ENCODE data around the gene RUFY2.

Gene RUFY2

DNA sequence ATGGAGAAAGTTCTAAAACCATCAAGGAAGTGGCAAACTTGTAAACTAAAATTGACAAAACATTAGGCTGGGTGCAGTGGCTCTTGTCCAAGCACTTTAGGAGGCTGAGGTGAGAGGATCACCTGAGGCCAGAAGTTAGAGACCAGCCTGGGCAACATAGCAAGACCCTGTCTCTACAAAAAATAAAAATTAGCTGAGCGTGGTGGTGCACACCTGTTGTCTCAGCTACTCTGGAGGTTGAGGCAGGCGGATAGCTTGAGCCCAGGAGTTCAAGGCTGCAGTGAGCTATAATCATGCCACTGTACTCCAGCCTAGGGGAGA is 104.6 kb downstream of the RUFY2 start:
- DNase-seq (ENCODE audit: extremely low spot score), result no peak
- TF ChIP-seq, protein P1, sequence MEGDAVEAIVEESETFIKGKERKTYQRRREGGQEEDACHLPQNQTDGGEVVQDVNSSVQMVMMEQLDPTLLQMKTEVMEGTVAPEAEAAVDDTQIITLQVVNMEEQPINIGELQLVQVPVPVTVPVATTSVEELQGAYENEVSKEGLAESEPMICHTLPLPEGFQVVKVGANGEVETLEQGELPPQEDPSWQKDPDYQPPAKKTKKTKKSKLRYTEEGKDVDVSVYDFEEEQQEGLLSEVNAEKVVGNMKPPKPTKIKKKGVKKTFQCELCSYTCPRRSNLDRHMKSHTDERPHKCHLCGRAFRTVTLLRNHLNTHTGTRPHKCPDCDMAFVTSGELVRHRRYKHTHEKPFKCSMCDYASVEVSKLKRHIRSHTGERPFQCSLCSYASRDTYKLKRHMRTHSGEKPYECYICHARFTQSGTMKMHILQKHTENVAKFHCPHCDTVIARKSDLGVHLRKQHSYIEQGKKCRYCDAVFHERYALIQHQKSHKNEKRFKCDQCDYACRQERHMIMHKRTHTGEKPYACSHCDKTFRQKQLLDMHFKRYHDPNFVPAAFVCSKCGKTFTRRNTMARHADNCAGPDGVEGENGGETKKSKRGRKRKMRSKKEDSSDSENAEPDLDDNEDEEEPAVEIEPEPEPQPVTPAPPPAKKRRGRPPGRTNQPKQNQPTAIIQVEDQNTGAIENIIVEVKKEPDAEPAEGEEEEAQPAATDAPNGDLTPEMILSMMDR (IDR thresholded peaks at IDR 0.05; ENCODE audit: control extremely low read depth, extremely low read depth, low read depth, missing control alignments), result no peak
- CTCF ChIA-PET, result interaction anchor here (0.8 to 5.2 kb wide), 27 partner anchors 8 to 605 kb away, joined by 3 to 97 read pairs (median 5); partner anchors contain the start of gene ATOH7
- POLR2A ChIA-PET, result no interaction called here

DNA sequence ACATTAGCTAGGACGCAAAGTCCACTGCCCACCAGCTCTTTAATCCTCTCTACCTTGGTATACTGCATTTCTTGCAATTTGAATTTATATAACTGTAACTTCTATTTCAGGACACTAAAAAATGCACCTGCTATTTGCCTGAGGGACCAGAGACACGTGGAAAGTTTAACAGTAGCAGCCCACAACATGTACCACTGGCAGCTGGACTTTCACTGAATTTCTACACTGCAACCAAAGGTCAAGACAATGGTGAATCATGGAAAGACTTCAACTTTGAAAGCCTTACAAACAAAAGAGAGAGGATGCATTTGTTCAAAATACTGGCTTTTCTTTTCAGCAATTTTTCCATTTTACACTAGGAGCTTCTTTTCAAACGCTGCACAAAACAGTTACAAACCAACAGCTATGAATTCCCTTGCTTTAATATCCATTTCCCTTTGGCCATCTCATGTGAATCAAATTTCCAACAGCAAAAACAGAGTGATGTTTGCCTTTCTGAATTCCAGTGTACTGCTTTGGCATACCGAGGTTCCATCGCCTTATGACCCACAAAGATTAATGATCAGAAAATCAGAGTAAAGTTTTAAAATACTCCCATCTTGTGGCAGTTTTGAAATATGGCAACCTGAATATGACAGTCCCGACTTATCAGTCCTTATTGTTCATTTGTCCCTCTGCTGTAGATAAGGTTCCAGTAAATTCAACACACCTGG is 105.1 kb downstream of the RUFY2 start:
- DNase-seq (ENCODE audit: extremely low spot score), result peak; percentile 45
- ChIA-PET POLR2A (no interaction called here), CTCF (interaction anchor here (0.8 to 5.2 kb wide), 38 partner anchors 9 to 605 kb away, joined by 3 to 97 read pairs (median 5); partner anchors contain the start of gene ATOH7)
- TF ChIP-seq, protein P1 (IDR thresholded peaks at IDR 0.05; ENCODE audit: control extremely low read depth, extremely low read depth, low read depth, missing control alignments), result peak; percentile 42

DNA sequence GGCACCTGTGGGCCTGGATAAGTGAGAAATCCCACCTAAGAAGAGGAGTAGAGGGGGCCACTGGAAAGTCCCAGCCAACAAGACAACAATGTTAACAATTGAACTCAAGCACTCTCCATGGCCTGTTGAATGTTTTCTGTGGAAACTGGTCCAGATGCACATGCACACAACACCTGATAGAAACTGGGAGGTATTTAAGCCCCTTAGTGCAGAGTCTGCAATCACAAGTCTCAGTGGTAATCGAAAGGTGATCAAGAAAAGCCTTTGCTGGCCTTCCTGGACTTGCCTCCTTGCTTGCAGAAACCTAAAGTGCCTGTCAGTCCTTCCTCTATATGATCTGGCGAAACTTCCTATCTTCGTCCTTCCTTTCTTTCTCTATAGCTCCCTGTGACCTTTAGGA is 105.8 kb downstream of the RUFY2 start:
- ChIA-PET CTCF (interaction anchor here (0.8 to 5.2 kb wide), 32 partner anchors 8 to 604 kb away, joined by 3 to 97 read pairs (median 6); partner anchors contain the start of gene ATOH7), POLR2A (no interaction called here)
- no peak for DNase-seq (ENCODE audit: extremely low spot score)

DNA sequence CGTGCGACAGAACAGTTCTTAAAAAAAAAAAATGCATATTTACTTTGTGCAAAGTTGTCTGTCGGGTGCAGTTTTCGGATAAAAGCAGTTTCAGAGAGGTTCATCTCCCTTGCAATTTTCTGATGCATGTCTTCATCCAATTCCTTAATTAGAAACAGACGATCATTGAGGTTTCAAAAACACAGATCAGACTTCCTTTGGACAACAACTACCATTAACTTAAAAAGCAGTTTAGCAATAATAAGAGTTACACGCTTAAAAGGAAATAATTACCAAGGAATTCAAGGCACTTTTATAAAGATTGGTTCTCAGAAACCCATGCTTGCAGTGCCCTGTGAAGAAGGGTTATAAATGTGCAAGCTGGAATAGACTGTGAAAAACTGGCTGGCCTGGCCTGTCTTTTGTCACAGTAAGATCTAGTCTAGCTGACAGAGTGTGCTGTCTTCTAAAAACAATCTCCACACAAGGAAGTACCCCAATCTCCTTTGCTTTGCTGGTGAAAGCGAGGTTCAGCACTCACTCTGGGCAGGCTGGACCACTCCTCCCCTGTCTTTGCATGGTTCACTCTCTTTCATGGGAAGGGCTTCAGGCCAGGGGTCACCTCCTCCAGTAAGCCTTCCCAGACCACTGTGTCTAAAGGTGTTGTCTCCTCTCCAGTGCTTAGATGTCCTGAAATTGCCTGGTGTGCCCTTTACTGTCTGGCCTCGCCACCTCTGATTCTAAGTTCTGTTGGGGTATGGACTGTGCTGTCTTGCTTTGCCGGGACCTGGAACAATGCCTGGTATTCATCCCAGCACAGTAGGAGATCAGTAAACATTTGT is 110.0 kb downstream of the RUFY2 start:
- POLR2A ChIA-PET, result no interaction called here
- TF ChIP-seq, protein P1 (IDR thresholded peaks at IDR 0.05; ENCODE audit: control extremely low read depth, extremely low read depth, low read depth, missing control alignments), result no peak
- CTCF ChIA-PET, result no interaction called here
- no peak for DNase-seq (ENCODE audit: extremely low spot score)

More for the DNA sequence above, 105.8 kb downstream of the RUFY2 start:
- TF ChIP-seq, protein P1 (IDR thresholded peaks at IDR 0.05; ENCODE audit: control extremely low read depth, extremely low read depth, low read depth, missing control alignments), result no peak
